Muscle of leg (tissue), 11 donors: Measurements from ENCODE around the gene CBFA2T2. TPM values are rescaled to one million over a fixed set of nuclear protein-coding genes. Genes with fewer than 3 reads are reported as not detected.
"Not testable (repeated sequence)": the region's sequence is repeated elsewhere in the genome, so short reads cannot be mapped to it uniquely, and the experiment has no call there.

Experiments
- DNase-seq: peaks from one replicate; pipeline ENCODE4 v3.0.0; 2013
- H3K27ac ChIP-seq: one replicate; pipeline ENCODE4 v1.5.1; 2013; ENCODE audit warnings: mild to moderate bottlenecking, low read length, control low read depth
- H3K27me3 ChIP-seq: one replicate; pipeline ENCODE4 v1.6.1; 2013; ENCODE audit warnings: low read length; ENCODE audit not compliant: control insufficient read depth, insufficient read depth
- H3K36me3 ChIP-seq: one replicate; pipeline ENCODE4 v1.6.1; 2013; ENCODE audit warnings: low read length; ENCODE audit not compliant: control insufficient read depth, insufficient read depth
- H3K4me1 ChIP-seq: one replicate; pipeline ENCODE4 v1.6.1; 2013; ENCODE audit warnings: low read length; ENCODE audit not compliant: control insufficient read depth, insufficient read depth
- H3K4me3 ChIP-seq: one replicate; pipeline ENCODE4 v1.5.1; 2013; ENCODE audit warnings: low read length, control low read depth
- H3K9me3 ChIP-seq: replicated peaks from 2 replicates; pipeline ENCODE4 v1.6.1; 2013; ENCODE audit warnings: low read depth, low read length; ENCODE audit not compliant: control insufficient read depth
- WGBS: methylation state at CpG from one replicate; pipeline ENCODE4 v1.1.5; 2013; ENCODE audit warnings: missing lambda C conversion rate; ENCODE audit not compliant: insufficient coverage; 5-methylcytosine and 5-hydroxymethylcytosine counted together
- polyA plus RNA-seq, 8 donors: library from polyadenylated mRNA; unstranded; fragments of 120-200 nt; gene quantifications; one replicate each; pipeline versions ENCODE4 v1.2.1 to v1.2.3, GENCODE V29; 2013; ENCODE audit warnings: inconsistent platforms in 1 of 8, low replicate concordance in 1 of 8; ENCODE audit not compliant: insufficient read length in 8 of 8, insufficient read depth in 1 of 8
- total RNA-seq: library from RNA; stranded (reverse); fragments of 120-200 nt; gene quantifications from one replicate; pipeline ENCODE4 v1.2.4, GENCODE V29; 2013

The CBFA2T2 gene
- total and polyA plus RNA-seq, 9 donors, result 8.5 to 17.8 (median 12.8) TPM

- no peak overlapping the region for H3K27ac ChIP-seq
- H3K4me1 ChIP-seq, result no peaks in the 10 kb centered on the region
- no peak overlapping the region for H3K4me3 ChIP-seq
- H3K27me3 ChIP-seq, result no peaks in the 10 kb centered on the region
- DNase-seq, result no peak
- no peaks in the 10 kb centered on the region for H3K36me3 ChIP-seq
- H3K9me3 ChIP-seq, result no peaks in the 10 kb centered on the region
- 18% methylated on average over 4 of the region's 6 CpGs for WGBS
These were observed 7.3 kb upstream of the CBFA2T2 start for GRCh38 chr20:33482581-33482980.

GRCh38 chr20:33483186-33483585 lies 6.7 kb upstream of the CBFA2T2 start:
- H3K4me3 ChIP-seq, DNase-seq, H3K36me3 ChIP-seq, H3K9me3 ChIP-seq, H3K27me3 ChIP-seq, H3K4me1 ChIP-seq, H3K27ac ChIP-seq: not testable (repeated sequence)
- WGBS, result 100% methylated on average over 2 of the region's 5 CpGs

- no peaks in the 10 kb centered on the region for H3K9me3 ChIP-seq
- H3K27ac ChIP-seq, result no peak overlapping the region
- peaks cover 12% of the 10 kb centered on the region for H3K4me1 ChIP-seq
- no peaks in the 10 kb centered on the region for H3K36me3 ChIP-seq
- 89% methylated on average over 7 of the region's 10 CpGs for WGBS
- DNase-seq, result no peak
- H3K27me3 ChIP-seq, result no peaks in the 10 kb centered on the region
- no peak overlapping the region for H3K4me3 ChIP-seq
These were observed 1.7 kb upstream of the CBFA2T2 start for GRCh38 chr20:33488201-33488600.

- DNase-seq, H3K36me3 ChIP-seq, H3K27me3 ChIP-seq, H3K9me3 ChIP-seq: not testable (repeated sequence)
- Histone ChIP-seq H3K4me3 (peak overlapping the region; percentile 59), H3K27ac (peak overlapping the region; percentile 96), H3K4me1 (peaks cover 12% of the 10 kb centered on the region)
- 95% methylated on average over 12 of the region's 32 CpGs for WGBS
These were observed 1.0 kb upstream of the CBFA2T2 start for GRCh38 chr20:33488661-33489494.

- no peaks in the 10 kb centered on the region for H3K27me3 ChIP-seq
- under 1% methylated on average over 22 of the region's 36 CpGs for WGBS
- H3K36me3 ChIP-seq, result no peaks in the 10 kb centered on the region
- H3K4me1 ChIP-seq, result peaks cover 12% of the 10 kb centered on the region
- peak overlapping the region; percentile 59 for H3K4me3 ChIP-seq
- H3K9me3 ChIP-seq, result no peaks in the 10 kb centered on the region
- DNase-seq, result peak; percentile 99
- H3K27ac ChIP-seq, result peak overlapping the region; percentile 96
These were observed 337 bp upstream of the CBFA2T2 start for GRCh38 chr20:33489495-33490022.

GRCh38 chr20:33490934-33491656 lies 1.2 kb downstream of the CBFA2T2 start:
- DNase-seq, result no peak
- no peaks in the 10 kb centered on the region for H3K27me3 ChIP-seq
- no peaks in the 10 kb centered on the region for H3K36me3 ChIP-seq
- H3K27ac ChIP-seq, result peak overlapping the region; percentile 91
- H3K4me3 ChIP-seq, result peak overlapping the region; percentile 93
- H3K9me3 ChIP-seq, result no peaks in the 10 kb centered on the region
- WGBS, result no CpG with 5 or more reads among the region's 8 CpGs
- H3K4me1 ChIP-seq, result peaks cover 12% of the 10 kb centered on the region

GRCh38 chr20:33493076-33493766 lies 3.3 kb downstream of the CBFA2T2 start:
- no peaks in the 10 kb centered on the region for H3K36me3 ChIP-seq
- no peak for DNase-seq
- H3K4me3 ChIP-seq, result no peak overlapping the region
- H3K4me1 ChIP-seq, result peaks cover 12% of the 10 kb centered on the region
- H3K27ac ChIP-seq, result no peak overlapping the region
- 92% methylated on average over 10 of the region's 15 CpGs for whole genome bisulfite sequencing
- no peaks in the 10 kb centered on the region for H3K9me3 ChIP-seq
- H3K27me3 ChIP-seq, result no peaks in the 10 kb centered on the region

- not testable (repeated sequence) for H3K9me3 ChIP-seq, H3K4me1 ChIP-seq, H3K4me3 ChIP-seq, H3K27me3 ChIP-seq, H3K36me3 ChIP-seq, H3K27ac ChIP-seq, DNase-seq
- WGBS, result 87% methylated on average over 3 of the region's 6 CpGs
These were observed 6.9 kb downstream of the CBFA2T2 start for GRCh38 chr20:33496776-33497175.

- WGBS, result 0% methylated on average over 1 of the region's 3 CpGs
- Histone ChIP-seq H3K4me1 (no peaks in the 10 kb centered on the region), H3K9me3 (no peaks in the 10 kb centered on the region), H3K36me3 (no peaks in the 10 kb centered on the region), H3K4me3 (no peak overlapping the region), H3K27me3 (no peaks in the 10 kb centered on the region), H3K27ac (no peak overlapping the region)
- DNase-seq, result no peak
These were observed 9.5 kb downstream of the CBFA2T2 start for GRCh38 chr20:33499355-33499754.

- H3K27ac ChIP-seq, result no peak overlapping the region
- no peak overlapping the region for H3K4me3 ChIP-seq
- H3K9me3 ChIP-seq, result no peaks in the 10 kb centered on the region
- no peaks in the 10 kb centered on the region for H3K4me1 ChIP-seq
- DNase-seq, result no peak
- no peaks in the 10 kb centered on the region for H3K36me3 ChIP-seq
- no peaks in the 10 kb centered on the region for H3K27me3 ChIP-seq
- no CpG with 5 or more reads among the region's 2 CpGs for WGBS
These were observed 11.1 kb downstream of the CBFA2T2 start for GRCh38 chr20:33501000-33501399.
